Breast epithelium (tissue), 3 donors: Measurements from ENCODE around the gene C7.

Experiments
- CTCF ChIP-seq, 3 donors: fragments of 450-650 bp; IDR thresholded peaks; one replicate each; pipeline ENCODE4 v1.5.1; 2016 to 2017; ENCODE audit warnings: antibody characterized with exemption in 3 of 3, mild to moderate bottlenecking in 3 of 3, moderate library complexity in 3 of 3
- POLR2AphosphoS5 ChIP-seq, 3 donors: sonication (generic); formaldehyde crosslinking; IDR thresholded peaks; one replicate each; pipeline ENCODE4 v1.6.1; 2017; ENCODE audit warnings: antibody characterized with exemption in 3 of 3

GRCh38 chr5:40995801-40996586, 86.7 kb downstream of the C7 start:
- TF ChIP-seq POLR2AphosphoS5 (IDR thresholded peaks at IDR 0.05) (no peak), CTCF (IDR thresholded peaks at IDR 0.05) (no peak)
